GM12864 (cell line): ENCODE measurements around the gene CMTM1.
"Not testable (repeated sequence)": the region's sequence is repeated elsewhere in the genome, so short reads cannot be mapped to it uniquely, and the experiment has no call there.

Experiments
- DNase-seq: peaks from one replicate; pipeline ENCODE4 v3.0.0-alpha.2; 2011; ENCODE audit warnings: low read depth
- H3K4me3 ChIP-seq: 2 replicates; pipeline ENCODE4 v1.5.1; 2011; ENCODE audit warnings: mild to moderate bottlenecking, low read depth, low read length, control low read depth
- TF ChIP-seq, protein P1 (sequence below): IDR thresholded peaks from 2 replicates; pipeline ENCODE4 v1.5.1; 2011; ENCODE audit warnings: low read depth, mild to moderate bottlenecking, moderate library complexity, low read length, control low read depth, inconsistent platforms; ENCODE audit errors: missing control alignments

CMTM1 gene

DNA sequence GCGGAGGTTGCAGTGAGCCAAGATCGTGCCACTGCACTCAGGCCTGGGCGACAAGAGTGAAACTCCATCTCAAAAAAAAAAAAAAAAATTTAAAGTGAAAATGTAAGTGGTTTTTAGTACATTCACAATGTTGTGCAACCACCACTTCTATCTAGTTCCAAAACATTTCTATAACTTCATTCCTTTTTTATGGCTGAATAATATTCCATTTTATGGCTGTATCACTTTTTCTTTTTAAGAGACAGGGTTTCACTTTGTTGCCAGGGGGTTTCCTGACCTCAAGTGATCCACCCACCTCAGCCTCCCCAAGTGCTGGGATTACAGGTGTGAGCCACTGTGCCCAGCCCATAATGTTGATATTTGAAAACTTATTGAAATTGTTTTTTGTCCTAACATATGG, 26.6 kb downstream of the CMTM1 start:
- no peak overlapping the region for H3K4me3 ChIP-seq
- DNase-seq, result no peak
- TF ChIP-seq, protein P1, sequence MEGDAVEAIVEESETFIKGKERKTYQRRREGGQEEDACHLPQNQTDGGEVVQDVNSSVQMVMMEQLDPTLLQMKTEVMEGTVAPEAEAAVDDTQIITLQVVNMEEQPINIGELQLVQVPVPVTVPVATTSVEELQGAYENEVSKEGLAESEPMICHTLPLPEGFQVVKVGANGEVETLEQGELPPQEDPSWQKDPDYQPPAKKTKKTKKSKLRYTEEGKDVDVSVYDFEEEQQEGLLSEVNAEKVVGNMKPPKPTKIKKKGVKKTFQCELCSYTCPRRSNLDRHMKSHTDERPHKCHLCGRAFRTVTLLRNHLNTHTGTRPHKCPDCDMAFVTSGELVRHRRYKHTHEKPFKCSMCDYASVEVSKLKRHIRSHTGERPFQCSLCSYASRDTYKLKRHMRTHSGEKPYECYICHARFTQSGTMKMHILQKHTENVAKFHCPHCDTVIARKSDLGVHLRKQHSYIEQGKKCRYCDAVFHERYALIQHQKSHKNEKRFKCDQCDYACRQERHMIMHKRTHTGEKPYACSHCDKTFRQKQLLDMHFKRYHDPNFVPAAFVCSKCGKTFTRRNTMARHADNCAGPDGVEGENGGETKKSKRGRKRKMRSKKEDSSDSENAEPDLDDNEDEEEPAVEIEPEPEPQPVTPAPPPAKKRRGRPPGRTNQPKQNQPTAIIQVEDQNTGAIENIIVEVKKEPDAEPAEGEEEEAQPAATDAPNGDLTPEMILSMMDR, result no peak

DNA sequence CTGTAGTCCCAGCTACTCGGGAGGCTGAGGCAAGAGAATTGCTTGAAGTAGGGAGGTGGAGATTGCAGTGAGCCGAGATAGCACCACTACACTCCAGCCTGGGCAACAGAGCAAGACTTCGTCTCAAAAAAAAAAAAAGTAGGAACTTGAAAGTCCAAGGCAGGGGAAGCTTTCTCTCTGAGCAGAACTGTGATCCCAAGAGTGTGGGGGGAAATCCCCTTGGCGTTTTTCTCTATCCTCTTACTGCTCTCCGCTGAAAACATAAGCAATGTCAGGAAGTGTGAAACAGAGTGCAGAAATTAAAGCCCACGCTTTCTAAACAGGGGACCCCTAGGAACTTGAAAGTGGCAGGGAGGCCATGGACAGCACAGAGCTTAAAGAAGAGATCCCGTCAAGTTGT, 28.5 kb downstream of the CMTM1 start:
- no peak for DNase-seq
- TF ChIP-seq, protein P1, result no peak
- no peak overlapping the region for H3K4me3 ChIP-seq

DNA sequence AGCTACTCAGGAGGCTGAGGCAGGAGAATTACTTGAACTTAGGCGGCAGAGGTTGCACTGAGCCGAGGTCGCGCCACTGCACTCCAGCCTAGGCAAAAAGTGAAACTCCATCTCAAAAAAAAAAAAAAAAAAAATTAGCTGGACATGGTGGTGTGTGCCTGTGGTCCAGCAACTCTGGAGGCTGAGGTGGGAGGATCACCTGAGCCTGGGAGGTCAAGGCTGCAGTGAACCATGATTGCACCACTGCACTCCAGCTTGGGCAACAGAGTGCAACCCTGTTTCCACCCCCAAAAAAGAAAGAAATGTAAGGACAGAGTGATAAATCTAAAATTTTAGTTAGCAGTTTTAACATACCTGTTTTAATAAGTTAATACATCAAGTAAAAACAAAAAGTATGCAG, 30.3 kb downstream of the CMTM1 start:
- not testable (repeated sequence) for H3K4me3 ChIP-seq, DNase-seq

DNA sequence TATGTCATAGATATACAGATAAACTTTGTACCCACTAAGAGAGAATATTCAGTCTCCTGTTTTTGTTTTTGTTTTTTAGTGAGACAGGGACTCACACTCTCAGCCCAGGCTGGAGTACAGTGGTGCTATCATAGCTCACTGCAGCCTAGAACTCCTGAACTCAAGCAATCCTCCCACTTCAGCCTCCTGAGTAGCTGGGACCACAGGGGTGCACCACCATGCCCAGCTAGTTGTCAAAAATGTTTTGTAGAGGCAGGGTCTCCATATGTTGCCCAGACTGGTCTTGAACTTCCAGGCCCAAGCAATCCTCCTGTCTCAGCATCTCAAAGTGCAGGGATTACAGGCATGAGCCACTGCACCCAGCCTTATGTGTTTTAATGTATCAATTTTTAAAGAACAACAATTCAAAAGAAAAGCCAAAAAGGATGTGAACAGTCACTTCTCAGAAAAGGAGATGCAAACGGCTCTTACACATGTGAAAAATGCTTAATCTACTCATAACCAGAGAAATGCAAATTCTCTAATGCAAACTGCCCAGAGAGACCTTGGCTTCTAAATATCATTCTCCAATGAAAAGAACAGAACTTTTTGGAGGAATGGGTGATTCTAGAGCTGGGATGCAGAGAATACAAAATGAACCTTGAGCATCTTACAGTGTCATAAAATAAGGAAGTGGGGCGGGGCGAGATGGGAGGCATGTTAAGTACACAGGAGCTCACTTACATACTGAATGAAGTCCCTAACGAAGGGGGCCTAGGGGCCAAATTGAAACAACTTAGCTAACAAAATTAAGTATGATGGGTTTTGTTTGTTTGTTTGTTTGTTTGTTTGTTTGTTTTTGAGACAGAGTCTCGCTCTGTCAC, 31.0 kb downstream of the CMTM1 start:
- DNase-seq, result no peak
- H3K4me3 ChIP-seq, result no peak overlapping the region
- TF ChIP-seq, protein P1, result no peak

DNA sequence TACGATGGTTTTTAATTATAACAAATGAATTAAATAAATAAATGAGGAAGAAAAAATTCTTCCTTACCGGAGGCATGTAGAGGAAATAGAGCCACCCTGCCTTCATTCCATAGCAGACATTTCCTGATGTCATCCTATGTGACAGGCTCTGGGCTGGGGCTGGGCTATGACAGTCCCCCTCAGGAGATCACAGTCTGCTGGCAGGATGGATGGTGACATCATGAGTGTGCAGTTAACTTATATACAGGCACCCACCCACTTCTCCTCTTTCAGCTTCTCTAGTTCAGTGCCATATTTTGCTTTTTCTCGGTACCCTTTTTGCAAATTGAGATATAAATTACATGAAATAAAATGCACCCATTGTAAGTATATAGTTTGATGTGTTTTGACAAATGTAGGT, 31.9 kb downstream of the CMTM1 start:
- no peak for DNase-seq
- H3K4me3 ChIP-seq, result no peak overlapping the region
- TF ChIP-seq, protein P1, result no peak

DNA sequence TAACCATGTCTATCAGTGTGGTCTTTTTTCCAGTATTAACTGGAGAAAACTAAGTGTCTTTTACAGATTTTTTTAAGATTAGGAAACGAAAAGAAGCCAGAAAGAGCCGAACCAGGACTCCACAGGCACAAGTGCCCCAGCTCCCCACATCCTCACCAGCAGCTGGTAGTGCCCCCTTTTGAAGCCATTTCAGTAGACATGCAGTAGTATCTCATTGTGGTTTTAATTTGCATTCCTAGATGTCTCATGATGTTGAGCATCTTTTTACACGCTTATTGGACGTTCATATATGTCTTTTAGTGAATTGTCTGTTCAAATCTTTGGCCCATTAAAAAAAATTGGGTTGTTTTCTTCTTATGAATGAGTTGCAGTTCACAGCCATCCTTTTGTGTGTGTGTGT, 33.5 kb downstream of the CMTM1 start:
- DNase-seq, result no peak
- TF ChIP-seq, protein P1, result no peak
- no peak overlapping the region for H3K4me3 ChIP-seq

DNA sequence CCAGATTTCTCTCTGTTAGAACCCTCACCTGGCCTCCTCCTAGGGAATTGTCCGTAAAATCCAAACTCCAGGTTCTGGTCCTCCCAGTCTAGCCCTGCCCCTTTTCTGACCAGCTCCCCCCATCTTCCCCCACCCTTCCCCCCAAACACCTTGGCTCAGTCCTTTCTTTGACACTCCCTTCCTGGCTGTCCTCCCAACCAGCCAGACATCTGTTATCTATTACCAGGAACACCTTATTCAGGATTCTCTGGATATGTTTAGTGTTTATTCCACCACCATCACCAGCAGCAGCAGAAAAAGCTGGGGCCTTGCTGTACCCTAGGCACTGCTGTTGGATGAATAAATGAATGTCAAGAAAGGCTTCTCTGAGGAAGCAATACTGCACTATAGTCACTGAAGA, 34.2 kb downstream of the CMTM1 start:
- no peak for DNase-seq
- TF ChIP-seq, protein P1, result no peak
- H3K4me3 ChIP-seq, result no peak overlapping the region
